ENCODE data around the gene EFNA1. TPM values are rescaled to one million over a fixed set of nuclear protein-coding genes. Genes with fewer than 3 reads are reported as not detected.
A peak's percentile ranks its signal among the peaks of the same experiment; 100 is the strongest.

EFNA1 gene
- total and polyA plus RNA-seq, 2 of the 8 experiments (the other 6 are each of a cell fraction or from before 2014, with no cell fraction given), result 4.9 to 14.6 TPM

DNA sequence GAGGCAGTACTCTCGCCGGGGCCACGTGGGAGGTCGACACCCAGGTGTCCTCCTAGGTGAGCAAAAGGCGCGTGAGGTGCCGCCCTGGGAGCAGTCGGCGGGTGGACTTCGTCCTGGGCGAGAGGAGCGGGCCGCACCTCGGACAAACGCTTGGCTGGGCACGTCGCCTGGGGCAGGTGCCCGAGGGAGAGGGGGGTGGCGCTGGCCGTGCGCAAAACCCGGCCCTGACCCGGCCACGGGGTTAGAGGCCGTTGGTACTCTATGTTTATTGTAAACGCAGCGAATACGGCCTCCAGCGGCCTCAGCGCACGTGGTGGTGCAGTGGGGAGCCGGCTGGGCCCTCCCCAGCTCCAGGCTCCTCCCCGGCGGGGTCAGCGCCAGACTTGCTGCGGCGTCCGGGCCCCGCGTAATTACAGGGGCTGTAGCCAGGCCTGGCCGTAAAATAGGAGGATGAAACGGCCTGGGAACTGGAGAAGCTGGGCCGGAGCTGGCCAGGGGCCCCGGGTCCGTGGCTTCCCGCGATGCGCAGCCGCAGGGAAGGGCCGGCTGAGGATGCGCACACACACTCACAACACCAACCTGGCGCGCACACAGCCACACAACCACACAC is 1.6 kb upstream of the EFNA1 start (continued):
- peak; percentile 62 for TF ChIP-seq SUZ12 (IDR thresholded peaks at IDR 0.05; ENCODE audit: low read length)
- TF ChIP-seq NRF1 (IDR thresholded peaks at IDR 0.05; ENCODE audit: low read depth, low read length), result no peak
- TF ChIP-seq HDAC6 (IDR thresholded peaks at IDR 0.05; ENCODE audit: low read depth, low read length), result no peak

Measured in H1 (cell line).